ENCODE results near the gene RRAGB.

GRCh38 chrX:55695227-55696018 lies 22.1 kb upstream of the RRAGB start:
- TF ChIP-seq CTCF (IDR thresholded peaks at IDR 0.05) (no peak), POLR2A (IDR thresholded peaks at IDR 0.05) (no peak)

All from lower leg skin (tissue), 3 donors.